ENCODE measurements around the gene ANKRD34C.

GRCh38 chr15:79296583-79296982 is 14.1 kb downstream of the ANKRD34C start:
- TF ChIP-seq CTCF (IDR thresholded peaks at IDR 0.05; ENCODE audit: poor library complexity, severe bottlenecking), result peak; percentile 15
- no peak for TF ChIP-seq POLR2AphosphoS5 (IDR thresholded peaks at IDR 0.05)
- TF ChIP-seq EP300 (conservative IDR thresholded peaks at IDR 0.05; ENCODE audit: poor library complexity, severe bottlenecking), result no peak
- TF ChIP-seq, protein P1, sequence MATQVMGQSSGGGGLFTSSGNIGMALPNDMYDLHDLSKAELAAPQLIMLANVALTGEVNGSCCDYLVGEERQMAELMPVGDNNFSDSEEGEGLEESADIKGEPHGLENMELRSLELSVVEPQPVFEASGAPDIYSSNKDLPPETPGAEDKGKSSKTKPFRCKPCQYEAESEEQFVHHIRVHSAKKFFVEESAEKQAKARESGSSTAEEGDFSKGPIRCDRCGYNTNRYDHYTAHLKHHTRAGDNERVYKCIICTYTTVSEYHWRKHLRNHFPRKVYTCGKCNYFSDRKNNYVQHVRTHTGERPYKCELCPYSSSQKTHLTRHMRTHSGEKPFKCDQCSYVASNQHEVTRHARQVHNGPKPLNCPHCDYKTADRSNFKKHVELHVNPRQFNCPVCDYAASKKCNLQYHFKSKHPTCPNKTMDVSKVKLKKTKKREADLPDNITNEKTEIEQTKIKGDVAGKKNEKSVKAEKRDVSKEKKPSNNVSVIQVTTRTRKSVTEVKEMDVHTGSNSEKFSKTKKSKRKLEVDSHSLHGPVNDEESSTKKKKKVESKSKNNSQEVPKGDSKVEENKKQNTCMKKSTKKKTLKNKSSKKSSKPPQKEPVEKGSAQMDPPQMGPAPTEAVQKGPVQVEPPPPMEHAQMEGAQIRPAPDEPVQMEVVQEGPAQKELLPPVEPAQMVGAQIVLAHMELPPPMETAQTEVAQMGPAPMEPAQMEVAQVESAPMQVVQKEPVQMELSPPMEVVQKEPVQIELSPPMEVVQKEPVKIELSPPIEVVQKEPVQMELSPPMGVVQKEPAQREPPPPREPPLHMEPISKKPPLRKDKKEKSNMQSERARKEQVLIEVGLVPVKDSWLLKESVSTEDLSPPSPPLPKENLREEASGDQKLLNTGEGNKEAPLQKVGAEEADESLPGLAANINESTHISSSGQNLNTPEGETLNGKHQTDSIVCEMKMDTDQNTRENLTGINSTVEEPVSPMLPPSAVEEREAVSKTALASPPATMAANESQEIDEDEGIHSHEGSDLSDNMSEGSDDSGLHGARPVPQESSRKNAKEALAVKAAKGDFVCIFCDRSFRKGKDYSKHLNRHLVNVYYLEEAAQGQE (IDR thresholded peaks at IDR 0.05; ENCODE audit: borderline replicate concordance), result no peak
- TF ChIP-seq EZH2 (IDR thresholded peaks at IDR 0.05; ENCODE audit: borderline replicate concordance, insufficient read depth, low read length, poor library complexity, severe bottlenecking), result no peak
- TF ChIP-seq TAF1 (IDR thresholded peaks at IDR 0.05; ENCODE audit: low read depth), result no peak
- TF ChIP-seq SMC3 (conservative IDR thresholded peaks at IDR 0.05; ENCODE audit: poor library complexity), result no peak
- no peak for TF ChIP-seq RAD21 (conservative IDR thresholded peaks at IDR 0.05)
- TF ChIP-seq MXI1 (conservative IDR thresholded peaks at IDR 0.05; ENCODE audit: poor library complexity, severe bottlenecking), result no peak

All from neural cell (in vitro differentiated cells).